Activated CD4-positive, alpha-beta T cell treated with anti-CD3 and anti-CD28 coated beads for 4 hours (primary cell): ENCODE data around the gene FAIM2.
A peak's percentile ranks its signal among the peaks of the same experiment; 100 is the strongest.
"Not testable (repeated sequence)": the region's sequence is repeated elsewhere in the genome, so short reads cannot be mapped to it uniquely, and the experiment has no call there.

Experiments used
- DNase-seq, 2 donors: peaks; one replicate each; pipeline ENCODE4 v3.0.0-alpha.2; 2020

FAIM2 gene

GRCh38 chr12:49860921-49861320 is 42.8 kb downstream of the FAIM2 start:
- DNase-seq: not testable (repeated sequence)

GRCh38 chr12:49855890-49856289 is 47.8 kb downstream of the FAIM2 start:
- not testable (repeated sequence) for DNase-seq

- no peak for DNase-seq
Observed at GRCh38 chr12:49854976-49855375, 48.7 kb downstream of the FAIM2 start.

GRCh38 chr12:49853671-49854070 is 50.0 kb downstream of the FAIM2 start:
- DNase-seq: no peak

GRCh38 chr12:49847161-49847560 is 56.5 kb downstream of the FAIM2 start:
- no peak for DNase-seq

- no peak for DNase-seq
Observed at GRCh38 chr12:49846032-49846431, 57.7 kb downstream of the FAIM2 start.

GRCh38 chr12:49843876-49844437 is 59.7 kb downstream of the FAIM2 start:
- DNase-seq: no peak

GRCh38 chr12:49843411-49843810 is 60.3 kb downstream of the FAIM2 start:
- DNase-seq: no peak

- peak; percentile 92 to 93 for DNase-seq
Observed at GRCh38 chr12:49842519-49843352, 61.0 kb downstream of the FAIM2 start, which contains the start of gene BCDIN3D. TSS of gene BCDIN3D (minus strand) at chr12:49843106. CDS start at chr12:49843087, 19 bp downstream.

GRCh38 chr12:49838973-49839633 is 64.6 kb downstream of the FAIM2 start:
- DNase-seq: peak in 1 of 2 donors; percentile 39

- DNase-seq: no peak
Observed at GRCh38 chr12:49832836-49833421, 70.8 kb downstream of the FAIM2 start.

- no peak for DNase-seq
Observed at GRCh38 chr12:49831717-49832116, 72.0 kb downstream of the FAIM2 start.

GRCh38 chr12:49828133-49829091 is 75.3 kb downstream of the FAIM2 start, which contains the start of gene NCKAP5L:
TSS of gene NCKAP5L (minus strand) at chr12:49828413. CDS start at chr12:49804044, 24,369 bp downstream.
- DNase-seq: peak; percentile 90 to 92

GRCh38 chr12:49827401-49828099 is 76.2 kb downstream of the FAIM2 start:
- peak; percentile 34 to 45 for DNase-seq

GRCh38 chr12:49827051-49827400 is 76.7 kb downstream of the FAIM2 start:
- DNase-seq: no peak

- DNase-seq: no peak
Observed at GRCh38 chr12:49825971-49826421, 77.7 kb downstream of the FAIM2 start.

- DNase-seq: no peak
Observed at GRCh38 chr12:49825360-49825970, 78.2 kb downstream of the FAIM2 start.

- no peak for DNase-seq
Observed at GRCh38 chr12:49824895-49825294, 78.8 kb downstream of the FAIM2 start.

- DNase-seq: no peak
Observed at GRCh38 chr12:49824416-49824815, 79.3 kb downstream of the FAIM2 start.

- DNase-seq: no peak
Observed at GRCh38 chr12:49823951-49824350, 79.7 kb downstream of the FAIM2 start.

- no peak for DNase-seq
Observed at GRCh38 chr12:49823350-49823749, 80.3 kb downstream of the FAIM2 start.
